Ovary (tissue), 9 donors: ENCODE measurements around the gene TP73. TPM values are rescaled to one million over a fixed set of nuclear protein-coding genes. Genes with fewer than 3 reads are reported as not detected.

Experiments used
- DNase-seq, 5 donors: peaks; one replicate each; pipeline ENCODE4 v3.0.0-alpha.2; 2019 to 2020
- H3K27ac ChIP-seq, 2 donors: fragments of 200-600 bp; one replicate each; pipeline versions ENCODE4 v1.5.1 to v1.8.0; 2019 to 2022
- H3K27me3 ChIP-seq: fragments of 200-600 bp; one replicate; pipeline ENCODE4 v1.8.0; 2022
- H3K36me3 ChIP-seq: fragments of 200-600 bp; sonication (generic); one replicate; pipeline ENCODE4 v1.5.1; 2019
- H3K4me1 ChIP-seq: one replicate; pipeline ENCODE4 v1.8.1; 2013; ENCODE audit warnings: mild to moderate bottlenecking, moderate library complexity; ENCODE audit not compliant: insufficient read depth
- H3K4me3 ChIP-seq: fragments of 200-600 bp; sonication (generic); one replicate; pipeline ENCODE4 v1.5.1; 2017
- H3K9me3 ChIP-seq, 2 donors: fragments of 200-600 bp in 1 of 2; sonication (generic) in 1 of 2; one replicate each; pipeline versions ENCODE4 v1.5.1 to v1.8.1; 2013 to 2019; ENCODE audit warnings: mild to moderate bottlenecking in 1 of 2, moderate library complexity in 1 of 2
- CTCF ChIP-seq, 3 donors: fragments of 450-650 bp in 2 of 3; fragments of 200-600 bp in 1 of 3; IDR thresholded peaks; one replicate each; pipeline versions ENCODE4 v1.5.1 to v1.8.0; 2016 to 2022; ENCODE audit warnings: antibody characterized with exemption in 3 of 3, mild to moderate bottlenecking in 1 of 3
- EP300 ChIP-seq: sonication (generic); formaldehyde crosslinking; IDR thresholded peaks from one replicate; pipeline ENCODE4 v1.6.1; 2017; ENCODE audit warnings: antibody characterized with exemption
- POLR2A ChIP-seq: fragments of 450-650 bp; IDR thresholded peaks from one replicate; pipeline ENCODE4 v1.6.1; 2017; ENCODE audit warnings: antibody characterized with exemption, mild to moderate bottlenecking, moderate library complexity
- WGBS, 3 donors: extraction: QIAGEN DNeasy Blood & Tissue Kit in 1 of 3; methylation state at CpG; one replicate each; pipeline versions ENCODE4 v1.1.5 to v1.1.7; 2013 to 2017; 5-methylcytosine and 5-hydroxymethylcytosine counted together
- intact Hi-C, 4 donors: fragments of 100-400 bp; cut with DNase I; formaldehyde crosslinking; loops; one replicate each; pipeline versions ENCODE4 v1.11.0 to v1.15.1; 2022 to 2023
- polyA plus RNA-seq, 2 donors: library from polyadenylated mRNA; stranded (reverse); fragments of 200-250 nt in 1 of 2; fragments of 350-450 nt in 1 of 2; fragmentation: Illumina TruSeq in 1 of 2; extraction: RNeasy Lipid Tissue Mini Kit (QIAGEN cat#74804) in 1 of 2; gene quantifications; one replicate each; pipeline ENCODE4 v1.2.3, GENCODE V29; 2013 to 2014
- total RNA-seq, 7 donors: library from RNA; depleted of rRNA in 2 of 7; stranded (reverse); fragments of >200 nt in 2 of 7; fragmentation: NEBNext Ultra II Directional in 3 of 7; extraction: Animal tissue kit (Norgen Biotek cat#: 25700) in 3 of 7; gene quantifications; one replicate each; pipeline versions ENCODE4 v1.1.0 to v1.2.4, GENCODE V29; 2016 to 2023
- donor health status: DM: no; HTN: no; CAD: no; lungs with moderate emphysema.
- donor health status: DM: no; HTN: no; CAD: no.
- donor health status: Bipolar disorder and iron deficiency.
- donor health status: DM: yes; HTN: yes; CAD: no.
- donor health status: DM: no; HTN: no; CAD: no.
- donor health status: DM: yes; HTN: yes; CAD: no.

TP73 gene
- total and polyA plus RNA-seq, 9 donors = 0.03 to 7.5 (median 0.42) TPM

- H3K27me3 ChIP-seq = no peaks in the 10 kb centered on the region
- no peaks in the 10 kb centered on the region for H3K36me3 ChIP-seq
- TF ChIP-seq EP300 = no peak
- no peak for TF ChIP-seq CTCF (IDR thresholded peaks at IDR 0.05)
- no peak for TF ChIP-seq POLR2A
- H3K9me3 ChIP-seq = no peaks in the 10 kb centered on the region
- H3K4me1 ChIP-seq = no peaks in the 10 kb centered on the region
- intact Hi-C loops = loop anchor here in 1 of 4 donors (10.0 kb wide), 1 partner anchor 245 kb away; no protein-coding TSS in a partner anchor
- DNase-seq = no peak
- no peak overlapping the region for H3K4me3 ChIP-seq
- 80 to 86% (median 85%) methylated on average over 14 to 15 of the region's 15 CpGs for whole genome bisulfite sequencing, 3 donors
- H3K27ac ChIP-seq = no peak overlapping the region
These were observed 57.9 kb downstream of the TP73 start for GRCh38 chr1:3710251-3710650.

GRCh38 chr1:3711381-3711779 is 59.1 kb downstream of the TP73 start:
- DNase-seq = no peak
- 73% methylated on average over 10 to 11 of the region's 11 CpGs for WGBS, 3 donors
- H3K4me3 ChIP-seq = no peak overlapping the region
- no peaks in the 10 kb centered on the region for H3K9me3 ChIP-seq
- no peaks in the 10 kb centered on the region for H3K36me3 ChIP-seq
- H3K27ac ChIP-seq = no peak overlapping the region
- H3K27me3 ChIP-seq = no peaks in the 10 kb centered on the region
- TF ChIP-seq POLR2A (no peak), CTCF (IDR thresholded peaks at IDR 0.05) (no peak), EP300 (no peak)
- intact Hi-C loops = loop anchor here in 1 of 4 donors (10.0 kb wide), 1 partner anchor 247 kb away; no protein-coding TSS in a partner anchor
- H3K4me1 ChIP-seq = no peaks in the 10 kb centered on the region

DNA sequence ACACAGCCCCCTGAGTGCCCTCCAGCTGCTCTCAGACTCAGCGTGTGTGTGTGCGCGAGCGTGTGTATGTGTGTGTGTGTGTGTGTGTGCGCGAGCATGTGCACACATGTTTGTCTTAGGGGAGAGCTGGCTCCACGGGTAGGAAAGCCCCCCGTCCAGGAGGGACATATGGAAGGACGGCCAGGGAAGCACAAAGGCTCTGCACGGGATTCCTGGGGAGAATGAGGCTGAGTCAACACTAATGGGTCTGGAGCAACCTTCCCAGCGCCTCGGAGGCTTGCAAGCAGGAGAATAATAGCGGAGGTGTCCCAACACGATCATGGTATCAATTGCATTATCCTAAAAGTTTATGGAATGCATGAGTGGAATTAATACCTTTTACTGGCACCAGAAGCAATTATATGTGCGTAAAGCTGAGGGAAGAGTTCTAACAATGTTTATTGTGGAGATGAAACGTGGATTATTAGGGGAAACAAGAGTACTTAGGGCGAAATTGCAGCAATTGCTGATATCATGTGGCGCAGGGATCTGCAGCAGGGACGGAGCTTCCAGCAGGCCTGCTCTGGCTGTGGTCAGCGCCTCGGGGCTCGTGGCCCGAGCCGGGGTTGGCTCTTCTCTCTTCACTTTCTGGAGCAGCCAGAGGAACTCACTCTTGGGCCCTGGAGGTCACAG is 59.6 kb downstream of the TP73 start:
- H3K4me3 ChIP-seq = no peak overlapping the region
- TF ChIP-seq EP300 = no peak
- TF ChIP-seq CTCF (IDR thresholded peaks at IDR 0.05) = no peak
- TF ChIP-seq POLR2A = no peak
- no peak overlapping the region for H3K27ac ChIP-seq
- no peaks in the 10 kb centered on the region for H3K4me1 ChIP-seq
- no peaks in the 10 kb centered on the region for H3K9me3 ChIP-seq
- no peak for DNase-seq
- intact Hi-C loops = loop anchor here in 1 of 4 donors (10.0 kb wide), 1 partner anchor 247 kb away; no protein-coding TSS in a partner anchor
- no peaks in the 10 kb centered on the region for H3K27me3 ChIP-seq
- H3K36me3 ChIP-seq = no peaks in the 10 kb centered on the region
- 66 to 69% (median 67%) methylated on average over 21 to 24 of the region's 24 CpGs for WGBS, 3 donors

DNA sequence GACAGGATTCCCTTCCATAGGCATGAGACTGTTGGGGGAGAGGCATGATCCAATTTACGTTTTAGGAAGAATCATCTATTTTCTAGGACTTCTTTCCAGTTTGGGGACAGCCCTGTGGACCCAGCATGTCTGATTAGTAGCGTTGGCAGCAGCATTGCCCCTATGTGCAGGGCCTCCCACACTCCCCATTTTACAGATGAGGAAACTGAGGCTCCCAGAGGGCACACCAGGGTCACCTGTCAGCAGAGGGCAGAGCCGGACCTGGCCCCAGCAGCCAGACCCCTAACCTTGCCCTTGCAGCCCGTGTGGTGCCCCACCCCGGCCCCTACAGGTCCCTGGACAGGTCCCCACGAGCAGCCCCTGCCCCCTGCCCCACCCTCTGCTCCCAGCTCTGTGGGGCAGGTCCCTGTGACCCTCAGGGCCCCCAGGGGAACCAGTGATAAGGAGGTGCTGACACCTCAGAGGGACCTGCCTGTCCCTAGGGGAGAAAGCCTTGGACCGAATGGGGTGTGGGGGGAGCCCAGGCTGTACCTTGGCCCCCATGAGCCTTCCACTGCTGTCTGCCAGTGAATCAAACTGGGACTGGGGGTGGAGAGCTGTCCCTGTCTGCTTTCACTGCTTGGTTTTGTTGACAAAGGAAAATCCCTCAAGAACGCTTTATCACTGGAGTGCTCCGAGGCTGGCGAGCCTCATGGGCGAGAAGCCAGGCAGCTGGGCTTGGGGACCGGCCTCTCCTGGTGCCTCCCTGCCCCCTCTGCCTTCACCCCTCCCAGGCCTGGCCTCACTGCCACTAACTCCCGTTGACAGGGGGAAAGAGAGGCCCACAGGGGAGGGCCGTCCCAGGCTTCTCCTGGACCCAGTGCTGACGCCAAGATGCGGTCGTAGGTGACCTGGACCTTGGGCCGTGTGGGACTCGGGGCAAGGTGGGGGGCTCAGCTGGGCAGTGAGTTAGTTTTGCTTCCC is 60.5 kb downstream of the TP73 start:
- Histone ChIP-seq H3K4me1 (peaks cover under 1% of the 10 kb centered on the region), H3K9me3 (no peaks in the 10 kb centered on the region), H3K4me3 (no peak overlapping the region), H3K36me3 (no peaks in the 10 kb centered on the region), H3K27me3 (no peaks in the 10 kb centered on the region), H3K27ac (no peak overlapping the region)
- intact Hi-C loops = loop anchor here in 1 of 4 donors (10.0 kb wide), 1 partner anchor 248 kb away; no protein-coding TSS in a partner anchor
- TF ChIP-seq CTCF (IDR thresholded peaks at IDR 0.05) = no peak
- TF ChIP-seq POLR2A = no peak
- no peak for TF ChIP-seq EP300
- WGBS, 3 donors = 49 to 60% (median 57%) methylated on average over 15 to 19 of the region's 19 CpGs
- no peak for DNase-seq
